ENCODE data around the gene IFT20. TPM values are rescaled to one million over a fixed set of nuclear protein-coding genes. Genes with fewer than 3 reads are reported as not detected.
A peak's percentile ranks its signal among the peaks of the same experiment; 100 is the strongest.

Gene IFT20
- total and polyA plus RNA-seq, 4 donors, result 44.6 to 84.1 (median 66.0) TPM

DNA sequence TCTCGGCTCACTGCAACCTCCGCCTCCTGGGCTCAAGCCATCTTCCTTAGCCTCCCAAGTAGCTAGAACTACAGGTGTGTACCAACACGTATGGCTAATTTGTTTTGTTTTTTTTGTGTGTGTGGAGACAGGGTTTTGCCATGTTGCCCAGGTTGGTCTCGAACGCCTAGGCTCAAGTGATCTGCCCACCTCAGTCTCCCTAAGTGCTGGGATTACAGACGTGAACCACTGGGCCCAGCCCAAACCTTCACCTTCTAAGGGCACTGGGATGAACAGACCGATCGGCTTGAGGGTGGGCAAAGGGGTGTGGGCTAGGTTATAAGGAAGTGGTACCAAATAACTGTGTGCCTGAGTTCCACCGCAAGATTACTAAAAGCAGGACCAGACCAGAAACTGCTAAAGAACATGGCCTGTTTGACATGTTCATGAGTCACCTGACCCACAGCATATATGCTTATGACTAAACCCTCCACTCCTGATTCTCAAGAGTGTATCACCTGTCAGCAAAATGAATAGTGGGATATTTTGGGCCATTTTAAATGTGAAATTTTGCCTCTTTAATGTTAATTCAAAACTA lies 8.2 kb downstream of the IFT20 start:
- WGBS (ENCODE audit: insufficient coverage), result 92% methylated on average over 6 of the region's 9 CpGs
- H3K27ac ChIP-seq (ENCODE audit: low read depth, low read length), result no peak overlapping the region
- H3K36me3 ChIP-seq (ENCODE audit: control insufficient read depth, insufficient read depth, low read length), result peaks cover 30% of the 10 kb centered on the region
- H3K4me1 ChIP-seq (ENCODE audit: control insufficient read depth, insufficient read depth, low read length), result no peaks in the 10 kb centered on the region
- no peaks in the 10 kb centered on the region for H3K27me3 ChIP-seq (ENCODE audit: control insufficient read depth, insufficient read depth, low read length)
- no peak for DNase-seq (ENCODE audit: low read depth in 4 of 6, low spot score in 6 of 6)
- H3K4me3 ChIP-seq (ENCODE audit: low read depth, low read length), result no peak overlapping the region
- no peaks in the 10 kb centered on the region for H3K9me3 ChIP-seq (ENCODE audit: control insufficient read depth, insufficient read depth, low read length)

DNA sequence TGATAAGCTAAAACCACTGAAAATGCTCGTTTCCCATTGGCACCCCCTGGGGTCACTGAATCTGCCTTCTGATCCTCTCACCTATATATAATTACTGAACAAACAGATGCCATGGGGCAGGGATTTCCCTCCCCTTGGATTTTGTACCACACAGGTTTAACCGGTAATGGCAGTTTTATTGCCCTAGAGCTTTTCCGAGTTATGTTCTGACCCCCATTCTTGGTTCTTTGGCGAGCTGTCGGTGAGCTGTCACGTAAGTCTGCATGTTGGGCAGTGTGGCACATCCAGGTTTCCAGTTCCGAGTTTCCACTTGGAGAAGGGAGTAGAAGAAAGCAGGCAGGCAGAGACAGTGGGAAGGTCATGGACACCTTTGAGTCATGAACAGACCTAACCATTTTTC lies 9.2 kb downstream of the IFT20 start:
- Histone ChIP-seq H3K4me3 (ENCODE audit: low read depth, low read length) (no peak overlapping the region), H3K27ac (ENCODE audit: low read depth, low read length) (no peak overlapping the region), H3K4me1 (ENCODE audit: control insufficient read depth, insufficient read depth, low read length) (no peaks in the 10 kb centered on the region), H3K36me3 (ENCODE audit: control insufficient read depth, insufficient read depth, low read length) (peaks cover 21% of the 10 kb centered on the region), H3K9me3 (ENCODE audit: control insufficient read depth, insufficient read depth, low read length) (no peaks in the 10 kb centered on the region), H3K27me3 (ENCODE audit: control insufficient read depth, insufficient read depth, low read length) (no peaks in the 10 kb centered on the region)
- no peak for DNase-seq (ENCODE audit: low read depth in 4 of 6, low spot score in 6 of 6)
- 77% methylated on average over 6 of the region's 7 CpGs for WGBS (ENCODE audit: insufficient coverage)

GRCh38 chr17:28325211-28325610 lies 10.1 kb downstream of the IFT20 start:
- 29% methylated on average over 4 of the region's 5 CpGs for WGBS (ENCODE audit: insufficient coverage)
- Histone ChIP-seq H3K4me3 (ENCODE audit: low read depth, low read length) (no peak overlapping the region), H3K27me3 (ENCODE audit: control insufficient read depth, insufficient read depth, low read length) (no peaks in the 10 kb centered on the region), H3K36me3 (ENCODE audit: control insufficient read depth, insufficient read depth, low read length) (peaks cover 13% of the 10 kb centered on the region), H3K9me3 (ENCODE audit: control insufficient read depth, insufficient read depth, low read length) (no peaks in the 10 kb centered on the region), H3K4me1 (ENCODE audit: control insufficient read depth, insufficient read depth, low read length) (no peaks in the 10 kb centered on the region), H3K27ac (ENCODE audit: low read depth, low read length) (no peak overlapping the region)
- no peak for DNase-seq (ENCODE audit: low read depth in 4 of 6, low spot score in 6 of 6)

GRCh38 chr17:28324781-28325180 lies 10.5 kb downstream of the IFT20 start:
- WGBS (ENCODE audit: insufficient coverage), result 50% methylated on average over 1 of the region's 3 CpGs
- no peak for DNase-seq (ENCODE audit: low read depth in 4 of 6, low spot score in 6 of 6)
- Histone ChIP-seq H3K4me1 (ENCODE audit: control insufficient read depth, insufficient read depth, low read length) (no peaks in the 10 kb centered on the region), H3K36me3 (ENCODE audit: control insufficient read depth, insufficient read depth, low read length) (peaks cover 10% of the 10 kb centered on the region), H3K4me3 (ENCODE audit: low read depth, low read length) (no peak overlapping the region), H3K27ac (ENCODE audit: low read depth, low read length) (no peak overlapping the region), H3K27me3 (ENCODE audit: control insufficient read depth, insufficient read depth, low read length) (no peaks in the 10 kb centered on the region), H3K9me3 (ENCODE audit: control insufficient read depth, insufficient read depth, low read length) (no peaks in the 10 kb centered on the region)

DNA sequence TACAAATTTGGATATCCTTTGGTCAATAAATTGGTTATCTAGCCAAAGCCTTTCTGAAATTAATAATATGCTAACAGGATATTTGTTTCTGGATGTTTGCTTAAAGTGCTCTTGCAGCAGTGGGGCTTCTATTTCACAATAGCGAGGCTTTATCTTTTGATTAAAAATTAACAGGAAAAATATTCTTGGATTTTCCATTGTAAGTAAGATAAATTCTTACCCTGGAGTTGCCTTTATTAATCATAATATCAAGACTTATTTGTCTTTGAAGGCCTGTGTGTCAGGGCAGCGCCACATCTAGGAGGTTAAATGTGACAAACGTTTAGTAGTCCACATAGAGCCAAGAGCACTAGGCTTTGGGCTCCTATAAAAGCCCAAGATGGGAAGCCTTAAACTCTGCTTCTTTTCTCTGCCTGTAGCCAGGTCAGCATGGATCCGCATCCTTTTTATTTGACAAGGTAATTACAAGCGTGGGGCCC lies 11.0 kb downstream of the IFT20 start:
- Histone ChIP-seq H3K4me3 (ENCODE audit: low read depth, low read length) (no peak overlapping the region), H3K27me3 (ENCODE audit: control insufficient read depth, insufficient read depth, low read length) (no peaks in the 10 kb centered on the region), H3K4me1 (ENCODE audit: control insufficient read depth, insufficient read depth, low read length) (peaks cover 4% of the 10 kb centered on the region), H3K36me3 (ENCODE audit: control insufficient read depth, insufficient read depth, low read length) (peaks cover 7% of the 10 kb centered on the region), H3K27ac (ENCODE audit: low read depth, low read length) (no peak overlapping the region), H3K9me3 (ENCODE audit: control insufficient read depth, insufficient read depth, low read length) (no peaks in the 10 kb centered on the region)
- DNase-seq (ENCODE audit: low read depth in 4 of 6, low spot score in 6 of 6), result no peak
- WGBS (ENCODE audit: insufficient coverage), result 44% methylated on average over 2 of the region's 5 CpGs

DNA sequence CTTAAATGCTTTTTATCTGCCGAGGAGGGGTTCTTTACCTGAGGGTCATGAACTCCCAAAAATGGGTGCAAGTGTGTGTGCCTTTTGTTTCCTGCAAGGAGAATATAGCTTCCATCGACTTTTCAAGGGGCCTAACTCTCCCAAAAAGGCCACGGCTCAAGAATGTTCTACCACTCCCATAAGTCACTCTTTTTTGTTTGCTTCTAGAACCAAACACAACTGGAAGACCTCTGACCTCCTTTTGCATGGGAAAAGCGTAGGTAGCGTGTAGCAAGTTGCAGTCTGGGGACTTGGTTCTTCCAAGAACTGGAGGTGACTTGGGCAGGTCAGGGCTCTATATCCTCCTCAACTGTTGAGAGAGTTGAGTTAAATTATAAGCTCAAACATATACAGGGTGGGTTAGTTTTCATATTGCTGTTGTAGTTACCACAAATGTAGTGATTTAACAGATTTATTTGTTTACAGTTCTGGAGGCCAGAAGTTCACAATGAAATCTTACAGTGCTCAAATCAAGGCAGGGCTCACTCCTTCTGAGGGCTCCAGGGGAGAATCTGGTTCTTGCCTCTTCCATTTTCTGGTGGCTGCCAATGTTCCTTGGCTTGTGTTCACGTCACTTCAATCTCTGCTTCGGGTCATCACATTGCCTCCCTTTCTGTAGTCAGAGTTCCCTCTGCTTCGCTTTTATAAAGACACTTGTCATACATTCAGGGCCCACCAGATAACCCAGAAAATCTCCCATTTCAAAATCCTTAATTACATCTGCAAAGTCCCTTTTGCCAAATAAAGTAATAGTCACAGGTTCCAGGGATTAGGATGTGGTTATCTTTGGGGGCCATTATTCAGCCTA lies 14.8 kb downstream of the IFT20 start:
- Histone ChIP-seq H3K4me1 (ENCODE audit: control insufficient read depth, insufficient read depth, low read length) (peaks cover 22% of the 10 kb centered on the region), H3K27ac (ENCODE audit: low read depth, low read length) (no peak overlapping the region), H3K27me3 (ENCODE audit: control insufficient read depth, insufficient read depth, low read length) (no peaks in the 10 kb centered on the region), H3K36me3 (ENCODE audit: control insufficient read depth, insufficient read depth, low read length) (no peaks in the 10 kb centered on the region), H3K9me3 (ENCODE audit: control insufficient read depth, insufficient read depth, low read length) (no peaks in the 10 kb centered on the region), H3K4me3 (ENCODE audit: low read depth, low read length) (no peak overlapping the region)
- DNase-seq (ENCODE audit: low read depth in 4 of 6, low spot score in 6 of 6), result no peak
- 80% methylated on average over 2 of the region's 8 CpGs for WGBS (ENCODE audit: insufficient coverage)

GRCh38 chr17:28319598-28319935 lies 15.7 kb downstream of the IFT20 start:
- Histone ChIP-seq H3K4me3 (ENCODE audit: low read depth, low read length) (peak overlapping the region; percentile 79), H3K27ac (ENCODE audit: low read depth, low read length) (peak overlapping the region; percentile 85), H3K4me1 (ENCODE audit: control insufficient read depth, insufficient read depth, low read length) (peaks cover 22% of the 10 kb centered on the region), H3K36me3 (ENCODE audit: control insufficient read depth, insufficient read depth, low read length) (no peaks in the 10 kb centered on the region), H3K9me3 (ENCODE audit: control insufficient read depth, insufficient read depth, low read length) (no peaks in the 10 kb centered on the region), H3K27me3 (ENCODE audit: control insufficient read depth, insufficient read depth, low read length) (no peaks in the 10 kb centered on the region)
- WGBS (ENCODE audit: insufficient coverage), result 0% methylated on average over 7 of the region's 7 CpGs
- DNase-seq (ENCODE audit: low read depth in 4 of 6, low spot score in 6 of 6), result no peak

- peak; percentile 89 to 99 (median 94) for DNase-seq (ENCODE audit: low read depth in 4 of 6, low spot score in 6 of 6)
- 0% methylated on average over 68 of the region's 72 CpGs for WGBS (ENCODE audit: insufficient coverage)
- peaks cover 22% of the 10 kb centered on the region for H3K4me1 ChIP-seq (ENCODE audit: control insufficient read depth, insufficient read depth, low read length)
- peak within 1 kb of the TSS; percentile 79 for H3K4me3 ChIP-seq (ENCODE audit: low read depth, low read length)
- H3K36me3 ChIP-seq (ENCODE audit: control insufficient read depth, insufficient read depth, low read length), result no peaks in the 10 kb centered on the region
- peak within 1 kb of the TSS; percentile 85 for H3K27ac ChIP-seq (ENCODE audit: low read depth, low read length)
- H3K27me3 ChIP-seq (ENCODE audit: control insufficient read depth, insufficient read depth, low read length), result no peaks in the 10 kb centered on the region
- H3K9me3 ChIP-seq (ENCODE audit: control insufficient read depth, insufficient read depth, low read length), result no peaks in the 10 kb centered on the region
Measured at GRCh38 chr17:28318759-28319597, 16.3 kb downstream of the IFT20 start, which contains the start of gene TMEM97. Gene TMEM97 (plus strand): TSS chr17:28319200. CDS start chr17:28319240, 40 bp downstream.

GRCh38 chr17:28317966-28318758 lies 17.1 kb downstream of the IFT20 start:
- Histone ChIP-seq H3K4me3 (ENCODE audit: low read depth, low read length) (peak overlapping the region; percentile 79), H3K27me3 (ENCODE audit: control insufficient read depth, insufficient read depth, low read length) (no peaks in the 10 kb centered on the region), H3K36me3 (ENCODE audit: control insufficient read depth, insufficient read depth, low read length) (no peaks in the 10 kb centered on the region), H3K4me1 (ENCODE audit: control insufficient read depth, insufficient read depth, low read length) (peaks cover 22% of the 10 kb centered on the region), H3K27ac (ENCODE audit: low read depth, low read length) (peak overlapping the region; percentile 85), H3K9me3 (ENCODE audit: control insufficient read depth, insufficient read depth, low read length) (no peaks in the 10 kb centered on the region)
- peak in 2 of 6 donors; percentile 6 to 16 for DNase-seq (ENCODE audit: low read depth in 4 of 6, low spot score in 6 of 6)
- 5% methylated on average over 29 of the region's 40 CpGs for WGBS (ENCODE audit: insufficient coverage)
